Activated naive CD8-positive, alpha-beta T cell treated with anti-CD3 and anti-CD28 coated beads, Interleukin-2, amount 50 U/mL, for 16 hours (primary cell): ENCODE results near the gene SEPHS2.
"Not testable (repeated sequence)": the region's sequence is repeated elsewhere in the genome, so short reads cannot be mapped to it uniquely, and the experiment has no call there.

Source experiments
- DNase-seq: peaks from one replicate; pipeline ENCODE4 v3.0.0-alpha.2; 2020; ENCODE audit warnings: low read depth, low spot score

SEPHS2 gene

GRCh38 chr16:30398661-30399434 lies 46.8 kb downstream of the SEPHS2 start:
- DNase-seq = no peak

GRCh38 chr16:30397776-30398660 lies 47.7 kb downstream of the SEPHS2 start:
- DNase-seq = no peak

- DNase-seq = no peak
Observed at GRCh38 chr16:30397056-30397455, 48.6 kb downstream of the SEPHS2 start.

DNA sequence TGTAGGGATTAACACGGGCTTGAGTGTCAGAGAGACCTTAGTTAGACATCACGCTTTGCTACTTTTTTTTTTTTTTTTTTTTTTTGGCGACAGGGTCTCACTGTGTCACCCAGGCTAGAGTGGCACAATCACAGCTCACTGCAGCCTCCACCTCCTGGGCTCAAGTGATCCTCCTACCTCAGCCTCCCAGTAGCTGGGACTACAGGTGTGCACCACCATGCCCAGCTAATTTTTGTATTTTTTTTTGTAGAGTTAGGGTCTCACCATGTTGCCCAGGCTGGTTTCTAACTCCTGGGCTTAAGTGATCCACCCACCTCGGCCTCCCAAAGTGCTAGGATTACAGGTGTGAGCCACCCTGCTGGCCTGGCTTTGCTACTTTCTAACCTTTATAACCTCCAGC lies 49.0 kb downstream of the SEPHS2 start:
- DNase-seq = not testable (repeated sequence)

DNA sequence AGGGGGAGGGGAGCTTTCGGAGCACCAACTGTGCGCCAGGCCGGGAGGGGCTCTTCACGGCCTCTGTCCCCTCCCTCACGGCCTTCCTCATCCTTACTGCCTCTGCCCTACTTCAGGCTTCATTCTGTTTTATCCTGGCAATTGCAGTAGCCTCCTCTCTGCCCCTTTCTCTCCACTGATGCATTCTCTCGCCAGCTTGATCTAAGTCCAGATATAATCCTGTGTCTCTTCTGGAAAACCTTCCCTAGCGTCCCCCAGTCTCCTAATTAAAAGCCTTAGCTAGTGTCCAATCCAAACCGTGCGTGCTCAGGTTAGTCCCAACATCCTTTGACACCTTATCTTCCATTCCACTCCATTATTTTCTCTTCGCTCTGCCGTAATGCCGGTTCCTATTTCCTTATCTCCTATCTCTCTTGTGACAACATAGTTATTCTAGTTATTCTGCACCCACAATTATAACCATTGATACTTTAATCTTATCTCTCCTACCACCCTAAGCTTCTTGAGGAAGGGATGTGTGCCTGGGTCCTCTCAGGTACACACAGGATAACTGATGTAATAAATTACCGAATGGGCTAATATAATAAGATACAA lies 49.6 kb downstream of the SEPHS2 start:
- no peak for DNase-seq

GRCh38 chr16:30395155-30395991 lies 50.3 kb downstream of the SEPHS2 start, which contains the start of gene ZNF48:
ZNF48 (plus strand) TSS chr16:30395420; CDS start chr16:30395795, 375 bp downstream.
- DNase-seq = no peak

- no peak for DNase-seq
Observed at GRCh38 chr16:30394592-30395154, 51.0 kb downstream of the SEPHS2 start.
